Prostate gland (tissue), 2 donors: ENCODE data around the gene RMND5B. TPM values are rescaled to one million over a fixed set of nuclear protein-coding genes. Genes with fewer than 3 reads are reported as not detected.

Source experiments
- DNase-seq: peaks from one replicate; pipeline ENCODE4 v3.0.0-alpha.2; 2019; ENCODE audit warnings: low spot score
- H3K27ac ChIP-seq, 2 donors: fragments of 200-600 bp; sonication (generic); 2 replicates each; pipeline ENCODE4 v1.5.1; 2017 to 2019
- H3K27me3 ChIP-seq: fragments of 200-600 bp; sonication (generic); replicated peaks from 2 replicates; pipeline ENCODE4 v1.5.1; 2019; ENCODE audit not compliant: insufficient read depth
- H3K36me3 ChIP-seq, 2 donors: fragments of 200-600 bp; sonication (generic); 1 replicate in 1 of 2; 2 replicates in 1 of 2; pipeline versions ENCODE4 v1.5.1 to v1.8.1; 2017 to 2019
- H3K4me1 ChIP-seq: fragments of 200-600 bp; sonication (generic); replicated peaks from 2 replicates; pipeline ENCODE4 v1.5.1; 2019
- H3K4me3 ChIP-seq, 2 donors: fragments of 200-600 bp; sonication (generic); 2 replicates each; pipeline ENCODE4 v1.5.1; 2017 to 2019
- H3K9me3 ChIP-seq: fragments of 200-600 bp; sonication (generic); 2 replicates; pipeline ENCODE4 v1.5.1; 2017
- CTCF ChIP-seq, 4 experiments: fragments of 200-600 bp in 2 of 4; fragments of 450-650 bp in 2 of 4; sonication (generic) in 2 of 4; IDR thresholded peaks; 1 replicate in 3 of 4; 2 replicates in 1 of 4; pipeline ENCODE4 v1.5.1; 2016 to 2019; ENCODE audit warnings: antibody characterized with exemption in 4 of 4, mild to moderate bottlenecking in 2 of 4, moderate library complexity in 2 of 4
- POLR2A ChIP-seq: fragments of 450-650 bp; IDR thresholded peaks from one replicate; pipeline ENCODE4 v1.6.1; 2016; ENCODE audit warnings: antibody characterized with exemption, mild to moderate bottlenecking
- POLR2AphosphoS5 ChIP-seq: sonication (generic); formaldehyde crosslinking; IDR thresholded peaks from one replicate; pipeline ENCODE4 v1.6.1; 2017; ENCODE audit warnings: antibody characterized with exemption
- WGBS: methylation state at CpG from one replicate; pipeline ENCODE4 v1.1.5; 2018; 5-methylcytosine and 5-hydroxymethylcytosine counted together
- intact Hi-C: fragments of 100-400 bp; cut with DNase I; formaldehyde crosslinking; loops from one replicate; pipeline ENCODE4 v1.14.2; 2022
- total RNA-seq, 2 donors: library from RNA; depleted of rRNA; stranded (reverse); fragments of >200 nt; gene quantifications; one replicate each; pipeline ENCODE4 v1.1.0, GENCODE V29; 2016

The RMND5B gene
- total RNA-seq, 2 donors from 2014 or later: 33.7 to 39.1 TPM

- Histone ChIP-seq H3K9me3 (no peaks in the 10 kb centered on the region), H3K4me1 (no peaks in the 10 kb centered on the region), H3K36me3 (no peaks in the 10 kb centered on the region), H3K27ac (no peak overlapping the region), H3K4me3 (no peak overlapping the region), H3K27me3 (no peaks in the 10 kb centered on the region)
- 38% methylated on average over 9 of the region's 9 CpGs for WGBS
- no peak for TF ChIP-seq CTCF (IDR thresholded peaks at IDR 0.05)
- TF ChIP-seq POLR2AphosphoS5: no peak
- no peak for TF ChIP-seq POLR2A
- DNase-seq: no peak
- intact Hi-C loops: no loop called here
Observed at GRCh38 chr5:178180141-178180863, 49.5 kb downstream of the RMND5B start.

GRCh38 chr5:178182158-178182876 lies 51.5 kb downstream of the RMND5B start:
- Histone ChIP-seq H3K9me3 (no peaks in the 10 kb centered on the region), H3K27ac (no peak overlapping the region), H3K4me1 (no peaks in the 10 kb centered on the region), H3K27me3 (no peaks in the 10 kb centered on the region), H3K4me3 (no peak overlapping the region), H3K36me3 (no peaks in the 10 kb centered on the region)
- DNase-seq: no peak
- TF ChIP-seq CTCF (IDR thresholded peaks at IDR 0.05): no peak
- TF ChIP-seq POLR2AphosphoS5: no peak
- no peak for TF ChIP-seq POLR2A
- intact Hi-C loops: no loop called here
- WGBS: 22% methylated on average over 4 of the region's 4 CpGs

- H3K36me3 ChIP-seq: no peaks in the 10 kb centered on the region
- intact Hi-C loops: no loop called here
- H3K4me1 ChIP-seq: no peaks in the 10 kb centered on the region
- 29% methylated on average over 6 of the region's 6 CpGs for WGBS
- TF ChIP-seq POLR2AphosphoS5 (no peak), CTCF (IDR thresholded peaks at IDR 0.05) (no peak), POLR2A (no peak)
- no peak overlapping the region for H3K4me3 ChIP-seq
- no peaks in the 10 kb centered on the region for H3K9me3 ChIP-seq
- H3K27me3 ChIP-seq: no peaks in the 10 kb centered on the region
- no peak for DNase-seq
- no peak overlapping the region for H3K27ac ChIP-seq
Observed at GRCh38 chr5:178186427-178186826, 55.6 kb downstream of the RMND5B start.

GRCh38 chr5:178187014-178187413 lies 56.2 kb downstream of the RMND5B start, which contains the start of gene GMCL2:
GMCL2 (minus strand) TSS chr5:178187371; CDS start chr5:178187299, 72 bp downstream.
- no peaks in the 10 kb centered on the region for H3K4me1 ChIP-seq
- H3K27ac ChIP-seq: no peak within 1 kb of the TSS
- no peaks in the 10 kb centered on the region for H3K27me3 ChIP-seq
- H3K36me3 ChIP-seq: no peaks in the 10 kb centered on the region
- intact Hi-C loops: no loop called here
- no peaks in the 10 kb centered on the region for H3K9me3 ChIP-seq
- WGBS: 70% methylated on average over 27 of the region's 27 CpGs
- no peak within 1 kb of the TSS for H3K4me3 ChIP-seq
- TF ChIP-seq CTCF (IDR thresholded peaks at IDR 0.05) (no peak), POLR2A (no peak), POLR2AphosphoS5 (no peak)
- DNase-seq: no peak
